Stimulated activated effector memory CD8-positive, alpha-beta T cell treated with anti-CD3 and anti-CD28 coated beads, Interleukin-12 subunit alpha, Interleukin-12 subunit beta, amount 100 ng/mL, for 72 hours (primary cell): Measurements from ENCODE around the gene FGF19.
"Not testable (repeated sequence)": the region's sequence is repeated elsewhere in the genome, so short reads cannot be mapped to it uniquely, and the experiment has no call there.

ENCODE experiments used
- ATAC-seq: fragments of 150-1000 bp; cut with Tn5 transposase; 2 replicates; pipeline ENCODE4 v1.10.0; 2021
- DNase-seq, 2 donors: peaks; one replicate each; pipeline ENCODE4 v3.0.0; 2021 to 2022; ENCODE audit warnings: low spot score in 2 of 2
- H3K27ac Mint-ChIP-seq: one replicate; pipeline ENCODE4 v1.8.0; 2022; ENCODE audit warnings: mild to moderate bottlenecking, mixed read lengths
- H3K36me3 Mint-ChIP-seq: one replicate; pipeline ENCODE4 v1.8.0; 2022; ENCODE audit warnings: mild to moderate bottlenecking, mixed read lengths
- H3K4me1 Mint-ChIP-seq: one replicate; pipeline ENCODE4 v1.8.0; 2022; ENCODE audit warnings: mixed read lengths
- H3K4me3 Mint-ChIP-seq: one replicate; pipeline ENCODE4 v1.8.0; 2022; ENCODE audit warnings: mild to moderate bottlenecking, mixed read lengths
- H3K9me3 Mint-ChIP-seq: one replicate; pipeline ENCODE4 v1.8.0; 2022; ENCODE audit warnings: mixed read lengths

Gene FGF19

DNA sequence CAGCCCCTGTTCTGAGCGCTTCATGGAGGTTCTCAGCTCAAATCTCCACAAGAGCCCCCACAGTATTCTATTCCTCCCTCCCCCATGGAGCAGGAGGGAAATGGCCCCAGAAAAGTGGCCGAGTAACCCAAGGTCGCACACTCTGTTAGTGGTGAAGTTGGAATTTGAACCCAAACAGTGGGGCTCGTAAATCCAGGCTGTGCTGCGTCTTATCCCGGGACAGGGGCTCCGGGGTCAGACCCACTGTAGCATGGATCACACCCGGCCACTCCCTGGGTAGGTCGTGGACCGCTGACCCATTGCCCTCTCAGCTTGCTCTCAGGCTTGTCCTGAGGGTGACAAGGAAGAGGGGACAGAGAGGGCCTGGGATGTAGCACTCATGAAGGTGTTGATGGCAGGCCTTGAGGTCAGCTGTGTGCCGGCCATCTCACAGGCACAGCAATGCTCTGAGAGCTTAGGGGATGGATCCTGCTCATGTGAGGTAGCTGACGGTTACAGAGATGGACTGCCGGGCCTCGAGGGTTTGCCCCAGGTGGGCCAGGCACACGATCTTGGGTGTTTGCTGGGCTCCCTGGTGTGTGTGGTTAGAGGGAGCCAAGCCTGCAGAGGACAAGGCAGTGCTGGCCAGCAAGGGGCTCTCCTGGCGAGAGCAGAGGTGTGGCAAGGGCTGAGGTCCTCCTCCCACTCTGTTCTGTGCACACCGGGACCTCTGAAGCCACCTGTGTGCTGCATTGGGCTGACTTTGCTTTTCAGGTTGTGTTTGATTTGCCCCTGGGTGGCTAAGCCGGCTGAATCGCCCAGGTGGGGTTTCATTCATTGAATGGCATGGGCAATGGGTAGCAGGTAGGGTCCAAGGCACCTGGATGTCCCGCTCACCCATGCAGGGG is 2.3 kb upstream of the FGF19 start:
- Mint-ChIP-seq H3K9me3 (no peaks in the 10 kb centered on the region), H3K27ac (no peak overlapping the region), H3K4me1 (peaks cover 11% of the 10 kb centered on the region), H3K36me3 (no peaks in the 10 kb centered on the region), H3K4me3 (peak overlapping the region; percentile 28)
- DNase-seq (no peak), ATAC-seq (no peak)

DNA sequence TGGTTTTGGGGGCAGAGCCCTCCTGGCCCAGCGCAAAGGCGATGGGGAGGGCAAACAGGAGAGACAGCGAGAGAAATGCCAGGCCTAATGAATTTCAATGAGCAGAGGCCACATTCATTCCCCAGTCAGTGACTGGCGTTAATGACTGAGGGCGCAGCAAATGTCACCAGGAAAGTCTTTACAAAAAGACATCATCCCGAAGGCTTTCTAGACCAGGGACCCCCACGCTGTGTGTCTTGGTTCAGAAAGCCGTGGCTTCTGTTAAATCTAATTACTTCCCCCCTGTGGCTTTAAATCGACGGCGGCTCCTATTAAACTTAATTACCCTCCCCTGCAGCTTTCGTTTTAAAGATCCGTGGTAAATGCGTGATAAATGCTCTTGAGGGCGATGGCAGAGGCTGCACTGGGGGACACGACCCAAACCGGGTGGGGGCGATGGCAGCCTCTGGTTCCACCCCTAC is 1.6 kb upstream of the FGF19 start:
- Mint-ChIP-seq H3K9me3 (no peaks in the 10 kb centered on the region), H3K4me3 (peak overlapping the region; percentile 28), H3K4me1 (peaks cover 11% of the 10 kb centered on the region), H3K36me3 (no peaks in the 10 kb centered on the region), H3K27ac (no peak overlapping the region)
- ATAC-seq (no peak), DNase-seq (no peak)

DNA sequence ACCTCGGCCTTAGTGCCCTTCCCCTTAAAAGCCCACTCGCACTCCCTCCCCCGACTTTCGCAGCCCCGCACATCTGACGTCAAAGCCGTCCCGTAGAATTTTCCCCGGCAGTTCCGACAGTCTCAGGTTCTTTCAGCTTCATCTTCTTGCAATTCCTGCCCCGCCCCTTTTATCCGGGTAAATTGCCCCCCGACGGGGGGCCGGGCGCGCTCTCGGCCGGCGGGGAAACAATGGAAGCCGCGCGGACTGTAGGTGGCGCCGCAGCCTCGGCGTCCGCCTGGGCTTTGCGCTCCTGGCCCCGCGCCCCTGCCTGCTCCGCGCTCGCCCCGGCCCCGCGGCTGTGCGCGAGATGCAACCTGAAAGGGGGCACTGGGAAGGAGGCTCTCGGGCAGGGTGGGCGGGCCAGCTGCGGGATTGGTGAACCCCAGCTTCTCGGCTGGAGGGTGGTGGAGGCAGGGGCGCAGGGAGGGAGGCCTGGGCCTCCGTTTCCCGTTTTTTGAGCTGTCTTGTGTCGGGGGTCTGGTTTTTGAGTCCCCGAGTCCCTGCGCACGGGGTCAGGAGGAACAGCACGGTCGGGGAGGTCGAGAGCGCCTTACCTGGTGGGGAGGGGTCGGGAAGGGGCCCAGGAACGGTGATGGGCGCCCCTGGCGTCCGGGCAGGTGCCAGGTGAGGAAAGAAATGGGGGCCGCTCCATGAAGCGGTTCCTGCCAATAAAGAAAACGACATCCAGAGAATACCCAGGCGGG is 859 bp upstream of the FGF19 start:
- H3K27ac Mint-ChIP-seq, result no peak overlapping the region
- H3K36me3 Mint-ChIP-seq, result no peaks in the 10 kb centered on the region
- ATAC-seq, result no peak

DNA sequence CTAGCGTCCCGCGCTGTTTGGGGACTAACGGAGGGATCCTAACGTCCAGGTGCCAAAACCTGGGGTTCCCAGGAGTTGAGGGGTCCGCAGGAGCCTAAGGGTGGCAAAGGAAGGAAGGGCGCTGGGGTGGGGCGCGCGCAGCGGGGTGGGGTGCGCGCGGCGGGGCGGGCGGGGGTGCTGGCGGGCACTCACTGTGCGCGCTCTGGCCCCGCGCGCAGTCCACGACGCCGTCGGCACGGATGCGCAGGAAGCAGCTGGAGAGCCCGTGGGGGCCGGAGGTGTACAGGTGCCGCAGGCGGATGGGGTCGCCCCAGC is 412 bp downstream of the FGF19 start:
- Mint-ChIP-seq H3K9me3 (no peaks in the 10 kb centered on the region), H3K36me3 (no peaks in the 10 kb centered on the region), H3K27ac (no peak overlapping the region), H3K4me3 (no peak overlapping the region), H3K4me1 (peaks cover 11% of the 10 kb centered on the region)
- no peak for DNase-seq
- ATAC-seq, result no peak

More for the DNA sequence above, 859 bp upstream of the FGF19 start:
- H3K9me3 Mint-ChIP-seq, result no peaks in the 10 kb centered on the region
- peak overlapping the region; percentile 26 for H3K4me3 Mint-ChIP-seq
- peaks cover 11% of the 10 kb centered on the region for H3K4me1 Mint-ChIP-seq
- DNase-seq, result no peak

DNA sequence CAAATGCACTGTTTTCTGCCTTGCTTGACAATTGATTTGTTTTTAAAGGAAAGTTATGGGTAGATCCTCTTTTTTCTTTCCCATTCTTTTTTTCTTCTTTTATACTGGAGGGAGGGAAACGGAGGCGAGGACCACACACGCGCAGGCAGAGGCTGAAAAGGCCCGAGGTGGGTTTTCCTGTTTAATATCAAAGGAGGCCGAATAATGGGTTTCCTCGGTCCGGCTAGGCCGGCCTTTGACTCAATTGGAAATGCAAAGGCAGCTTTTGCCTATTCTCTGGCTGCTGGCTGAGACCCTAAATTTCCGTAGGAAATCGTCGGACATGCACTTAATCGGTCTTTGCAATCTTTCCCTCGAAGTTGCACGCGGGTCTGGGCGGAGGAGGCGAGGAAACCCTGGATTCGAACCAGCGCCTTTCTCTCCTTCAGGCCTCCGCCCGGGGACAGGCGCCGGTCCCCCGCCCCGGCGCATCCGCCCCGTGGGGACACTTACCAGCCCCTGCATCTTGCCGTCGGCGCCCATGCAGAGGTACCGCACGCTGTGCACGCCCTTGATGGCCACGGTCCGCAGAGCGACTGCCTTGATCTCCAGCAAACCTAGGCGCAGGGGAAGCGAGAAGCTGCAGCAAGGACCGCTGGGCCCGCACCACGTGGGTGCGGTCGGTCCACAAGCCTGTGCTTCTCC is 911 bp downstream of the FGF19 start:
- Mint-ChIP-seq H3K36me3 (no peaks in the 10 kb centered on the region), H3K4me1 (peaks cover 11% of the 10 kb centered on the region), H3K9me3 (no peaks in the 10 kb centered on the region), H3K27ac (no peak overlapping the region), H3K4me3 (no peak overlapping the region)
- ATAC-seq (no peak), DNase-seq (no peak)

DNA sequence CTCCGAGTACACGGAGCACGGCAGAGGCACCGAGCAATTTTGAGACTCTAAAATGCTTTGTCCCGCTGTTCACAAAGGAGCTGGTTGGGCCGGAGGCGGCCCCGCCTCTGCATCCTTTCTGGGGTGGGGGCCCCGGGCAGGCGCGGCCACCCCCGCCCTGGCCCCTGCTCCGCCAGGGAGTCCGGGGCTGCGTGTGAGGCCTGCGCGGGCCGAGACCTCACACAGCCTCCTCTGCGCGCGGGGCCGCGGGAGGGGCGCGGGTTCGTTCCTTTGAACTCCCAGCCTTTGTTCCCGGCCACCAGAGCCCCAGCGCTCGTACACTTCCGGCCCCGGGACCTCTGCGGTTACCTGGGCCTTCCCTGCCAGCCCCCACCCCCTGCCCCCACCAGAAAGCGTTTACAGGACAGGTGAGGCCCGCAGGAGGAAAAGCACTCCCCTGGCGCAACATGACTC is 1.6 kb downstream of the FGF19 start:
- Mint-ChIP-seq H3K36me3 (no peaks in the 10 kb centered on the region), H3K9me3 (no peaks in the 10 kb centered on the region), H3K4me3 (no peak overlapping the region), H3K4me1 (peaks cover 11% of the 10 kb centered on the region), H3K27ac (no peak overlapping the region)
- ATAC-seq (no peak), DNase-seq (no peak)

DNA sequence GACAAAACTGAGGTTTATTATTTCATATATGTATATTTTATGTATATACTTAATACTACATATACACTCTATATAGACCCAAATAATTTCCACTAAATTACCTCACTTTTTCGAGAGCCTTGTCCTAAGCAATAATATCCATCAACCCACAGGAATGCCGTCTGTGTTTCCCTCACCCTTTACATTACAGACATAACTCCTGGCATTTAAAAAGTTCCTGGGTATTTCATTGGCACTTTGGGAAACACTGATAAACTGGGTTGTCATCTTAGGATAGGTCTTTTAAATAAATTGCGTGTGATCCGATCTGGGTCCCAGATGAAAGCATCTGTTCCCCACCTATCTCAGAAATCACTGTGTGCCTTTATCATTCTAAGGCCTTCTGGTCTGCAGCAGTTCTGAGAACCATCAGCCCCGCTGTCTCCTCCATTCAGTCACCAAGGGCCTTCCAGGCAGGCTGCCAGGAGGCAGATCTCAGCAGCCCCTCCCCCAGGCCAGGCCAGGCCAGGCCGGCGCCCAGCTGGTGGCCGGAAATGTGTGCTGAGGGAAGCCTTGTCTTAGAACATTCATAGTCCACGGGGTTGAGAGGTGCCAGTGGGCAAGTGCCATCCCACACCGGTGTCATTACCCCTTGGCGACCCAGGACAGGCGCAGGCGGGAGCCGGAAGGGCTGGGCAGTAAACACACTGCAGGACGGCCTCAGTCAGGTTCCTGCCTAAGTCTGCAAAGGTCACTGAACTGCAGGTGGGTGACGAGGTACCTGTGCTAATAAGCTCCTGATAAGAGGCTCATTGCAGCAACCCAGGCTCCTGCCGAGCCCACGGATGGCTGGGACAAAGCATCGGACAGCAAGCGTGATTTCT is 3.3 kb downstream of the FGF19 start:
- no peak overlapping the region for H3K4me3 Mint-ChIP-seq

DNA sequence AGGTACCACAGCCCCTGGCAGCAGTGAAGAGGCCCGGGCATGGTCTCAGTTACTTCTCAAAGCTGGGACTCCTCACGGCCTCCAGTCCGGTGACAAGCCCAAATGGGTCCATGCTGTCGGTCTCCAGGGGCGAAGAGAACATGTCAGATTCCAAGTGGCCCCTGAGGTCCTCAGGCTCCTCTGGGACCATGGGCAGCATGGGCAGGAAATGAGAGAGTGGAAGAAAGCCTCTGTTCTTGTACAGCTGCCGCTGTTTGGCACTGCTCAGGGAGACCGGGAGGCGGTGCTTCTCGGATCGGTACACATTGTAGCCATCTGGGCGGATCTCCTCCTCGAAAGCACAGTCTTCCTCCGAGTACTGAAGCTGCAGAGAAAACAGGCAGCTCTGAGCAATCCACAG is 4.6 kb downstream of the FGF19 start:
- DNase-seq (no peak), ATAC-seq (no peak)
- Mint-ChIP-seq H3K36me3 (no peaks in the 10 kb centered on the region), H3K4me3 (no peak overlapping the region), H3K27ac (no peak overlapping the region), H3K9me3 (no peaks in the 10 kb centered on the region), H3K4me1 (no peaks in the 10 kb centered on the region)

More for the DNA sequence above, 3.3 kb downstream of the FGF19 start:
- no peak overlapping the region for H3K27ac Mint-ChIP-seq
- H3K36me3 Mint-ChIP-seq, result no peaks in the 10 kb centered on the region
- DNase-seq (no peak), ATAC-seq (no peak)
- peaks cover 4% of the 10 kb centered on the region for H3K4me1 Mint-ChIP-seq
- no peaks in the 10 kb centered on the region for H3K9me3 Mint-ChIP-seq

DNA sequence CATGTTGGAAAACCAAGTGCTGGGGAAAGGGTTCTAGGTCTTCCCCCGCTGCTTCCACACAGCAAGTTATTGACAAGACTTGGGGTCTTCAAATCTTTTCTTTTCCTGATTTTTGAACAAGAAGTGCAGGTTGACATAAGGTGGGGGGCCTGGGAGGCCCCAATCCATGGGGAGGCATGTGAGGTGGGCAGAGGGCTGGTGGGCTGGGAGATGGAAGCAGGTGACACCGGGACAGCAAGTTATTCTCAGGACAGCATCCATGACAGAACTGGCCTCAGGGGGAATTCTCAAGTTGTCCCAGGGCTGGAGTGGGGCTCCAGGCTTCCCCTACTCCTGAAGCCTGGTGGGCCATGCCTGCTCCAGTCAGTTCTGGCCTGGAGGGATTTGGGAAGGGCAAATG is 5.5 kb downstream of the FGF19 start:
- no peak for DNase-seq
- H3K27ac Mint-ChIP-seq, result no peak overlapping the region
- no peaks in the 10 kb centered on the region for H3K4me1 Mint-ChIP-seq

DNA sequence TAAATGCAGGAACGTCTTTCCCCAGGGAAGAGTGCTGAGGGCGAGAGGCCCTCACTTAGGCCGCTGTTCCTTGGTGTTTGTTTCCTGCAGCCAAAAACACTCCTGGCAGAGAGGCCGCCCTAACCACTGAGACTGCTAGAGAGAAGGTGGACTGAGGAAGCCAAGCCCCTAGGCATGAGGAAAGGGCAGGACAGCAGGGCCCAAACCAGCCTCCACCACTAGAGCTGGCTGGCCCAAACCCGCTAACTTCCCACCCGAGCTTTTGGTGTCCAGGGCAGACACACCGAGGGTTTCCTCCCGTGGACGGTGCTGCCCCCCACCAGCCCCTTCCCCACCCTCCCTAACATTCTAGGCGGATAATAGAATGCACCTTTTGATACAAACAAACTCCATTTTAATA is 6.0 kb downstream of the FGF19 start:
- no peaks in the 10 kb centered on the region for H3K4me1 Mint-ChIP-seq
- no peaks in the 10 kb centered on the region for H3K36me3 Mint-ChIP-seq
- DNase-seq (no peak), ATAC-seq (no peak)
- H3K27ac Mint-ChIP-seq, result no peak overlapping the region
- no peaks in the 10 kb centered on the region for H3K9me3 Mint-ChIP-seq
- no peak overlapping the region for H3K4me3 Mint-ChIP-seq

More for the DNA sequence above, 5.5 kb downstream of the FGF19 start:
- Mint-ChIP-seq H3K4me3 (no peak overlapping the region), H3K9me3 (no peaks in the 10 kb centered on the region), H3K36me3 (no peaks in the 10 kb centered on the region)
- no peak for ATAC-seq

DNA sequence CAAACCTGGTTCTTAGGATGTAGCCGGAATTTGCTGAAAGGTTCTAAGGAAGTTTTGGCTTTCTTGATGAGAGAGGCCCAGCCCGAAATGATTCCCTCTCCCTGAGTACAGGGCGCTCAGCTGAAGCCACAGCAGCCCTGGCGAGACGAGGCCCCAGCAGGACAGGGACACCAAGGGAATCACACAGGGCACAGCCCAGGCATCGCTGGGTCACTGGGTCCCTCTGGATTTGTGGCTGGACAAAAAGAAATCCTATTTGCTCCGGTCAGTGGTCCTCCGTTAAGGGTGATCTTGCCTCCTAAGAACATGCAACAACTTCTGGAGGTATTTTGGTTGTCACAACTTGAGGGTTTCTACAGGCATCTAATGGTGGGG is 6.4 kb downstream of the FGF19 start:
- no peaks in the 10 kb centered on the region for H3K36me3 Mint-ChIP-seq
- DNase-seq (no peak), ATAC-seq (no peak)
- no peaks in the 10 kb centered on the region for H3K4me1 Mint-ChIP-seq
- no peak overlapping the region for H3K27ac Mint-ChIP-seq
- no peaks in the 10 kb centered on the region for H3K9me3 Mint-ChIP-seq
- H3K4me3 Mint-ChIP-seq, result no peak overlapping the region

DNA sequence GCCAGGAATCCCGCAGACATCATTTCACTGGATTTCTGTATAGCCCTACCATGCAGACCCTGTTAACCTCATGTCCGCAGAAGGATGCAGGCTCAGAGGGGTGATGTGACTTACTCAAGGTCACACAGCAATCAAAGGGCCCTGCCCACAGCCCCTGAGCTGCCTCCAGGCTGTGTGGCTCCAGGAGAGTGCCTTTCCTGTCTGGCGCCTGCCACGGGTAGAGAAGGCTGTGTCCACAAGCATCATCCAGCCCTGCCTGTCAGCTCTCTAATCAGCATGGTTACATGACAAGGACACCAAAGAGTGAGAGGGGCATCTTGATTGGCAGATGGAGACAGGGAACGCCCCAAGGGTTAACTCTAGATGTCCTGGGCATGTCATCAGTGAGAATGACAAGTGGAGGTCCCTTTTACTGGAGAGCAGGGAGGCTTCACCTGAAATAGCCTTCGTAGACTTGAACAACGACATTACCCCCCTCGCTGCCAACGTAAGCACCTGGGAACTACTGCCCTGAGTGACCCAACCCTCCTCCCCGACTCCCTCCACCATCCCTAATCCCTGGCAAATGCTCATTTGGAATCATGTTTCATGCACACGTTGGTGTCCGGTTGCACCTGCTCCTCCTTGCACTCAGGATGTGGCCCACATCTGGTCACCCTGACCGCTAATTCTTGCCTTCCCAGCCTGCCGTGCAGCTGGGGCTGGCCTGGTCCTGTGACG is 6.9 kb downstream of the FGF19 start:
- Mint-ChIP-seq H3K27ac (no peak overlapping the region), H3K36me3 (no peaks in the 10 kb centered on the region), H3K4me3 (no peak overlapping the region), H3K9me3 (no peaks in the 10 kb centered on the region), H3K4me1 (no peaks in the 10 kb centered on the region)
- DNase-seq (no peak), ATAC-seq (no peak)

DNA sequence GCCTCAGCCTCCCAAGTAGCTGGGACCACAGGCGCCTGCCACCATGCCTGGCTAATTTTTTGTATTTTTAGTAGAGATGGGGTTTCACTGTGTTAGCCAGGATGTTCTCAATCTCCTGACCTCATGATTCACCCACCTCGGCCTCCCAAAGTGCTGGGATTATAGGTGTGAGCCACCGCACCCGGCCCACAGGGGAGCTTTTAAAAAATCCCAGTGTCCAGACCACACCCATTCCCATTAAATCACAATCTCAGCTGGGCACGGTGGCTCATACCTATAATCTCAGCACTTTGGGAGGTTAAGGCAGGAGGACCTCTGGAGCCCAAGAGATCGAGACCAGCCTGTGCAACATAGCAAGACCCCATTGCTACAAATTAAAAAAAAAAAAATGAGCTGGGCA is 7.8 kb downstream of the FGF19 start:
- not testable (repeated sequence) for ATAC-seq, H3K27ac Mint-ChIP-seq, H3K4me1 Mint-ChIP-seq, DNase-seq, H3K4me3 Mint-ChIP-seq, H3K9me3 Mint-ChIP-seq, H3K36me3 Mint-ChIP-seq

DNA sequence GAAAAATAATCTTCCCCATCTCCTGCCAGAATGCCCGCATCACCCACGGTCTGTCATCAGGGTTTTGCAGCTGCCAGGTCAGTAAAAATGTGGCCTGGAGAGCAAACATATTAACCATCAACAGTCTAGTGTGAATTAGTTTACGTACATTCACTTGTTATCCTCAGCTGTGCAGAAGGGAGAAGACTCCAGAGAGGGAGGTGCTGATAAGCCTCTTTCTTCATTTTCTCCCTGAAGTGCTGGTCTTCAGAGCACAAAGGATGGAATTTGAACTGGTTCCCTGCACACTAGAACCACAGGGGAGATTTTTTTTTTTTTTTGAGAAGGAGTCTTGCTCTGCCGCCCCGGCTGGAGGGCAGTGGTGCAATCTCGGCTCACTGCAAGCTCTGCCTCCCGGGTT is 8.2 kb downstream of the FGF19 start:
- DNase-seq (no peak), ATAC-seq (no peak)
- H3K4me1 Mint-ChIP-seq, result no peaks in the 10 kb centered on the region
- H3K27ac Mint-ChIP-seq, result no peak overlapping the region
- H3K9me3 Mint-ChIP-seq, result no peaks in the 10 kb centered on the region
- H3K36me3 Mint-ChIP-seq, result no peaks in the 10 kb centered on the region
- no peak overlapping the region for H3K4me3 Mint-ChIP-seq
